ENCODE data around the gene TMEM187.
A peak's percentile ranks its signal among the peaks of the same experiment; 100 is the strongest.

Gene TMEM187

GRCh38 chrX:153956044-153956907 lies 16.3 kb upstream of the TMEM187 start:
- no peak for DNase-seq

GRCh38 chrX:153957224-153957623 lies 15.3 kb upstream of the TMEM187 start:
- no peak for DNase-seq

GRCh38 chrX:153958605-153959004 lies 13.9 kb upstream of the TMEM187 start:
- no peak for DNase-seq

GRCh38 chrX:153959649-153960048 lies 12.9 kb upstream of the TMEM187 start:
- no peak for DNase-seq

- DNase-seq: no peak
Observed at GRCh38 chrX:153960077-153960476, 12.5 kb upstream of the TMEM187 start.

- no peak for DNase-seq
Observed at GRCh38 chrX:153960786-153961185, 11.8 kb upstream of the TMEM187 start.

GRCh38 chrX:153961292-153961691 lies 11.3 kb upstream of the TMEM187 start:
- DNase-seq: no peak

- DNase-seq: no peak
Observed at GRCh38 chrX:153963546-153963945, 9.0 kb upstream of the TMEM187 start.

GRCh38 chrX:153964105-153964504 lies 8.4 kb upstream of the TMEM187 start:
- DNase-seq: no peak

- DNase-seq: no peak
Observed at GRCh38 chrX:153965406-153965805, 7.1 kb upstream of the TMEM187 start.

- DNase-seq: no peak
Observed at GRCh38 chrX:153966283-153966688, 6.3 kb upstream of the TMEM187 start.

- peak; percentile 51 for DNase-seq
Observed at GRCh38 chrX:153966841-153967535, 5.6 kb upstream of the TMEM187 start.

- DNase-seq: no peak
Observed at GRCh38 chrX:153967536-153968224, 4.9 kb upstream of the TMEM187 start.

- no peak for DNase-seq
Observed at GRCh38 chrX:153968255-153968654, 4.3 kb upstream of the TMEM187 start.

- peak; percentile 46 for DNase-seq
Observed at GRCh38 chrX:153968754-153969124, 3.8 kb upstream of the TMEM187 start.

GRCh38 chrX:153969125-153969903 lies 3.2 kb upstream of the TMEM187 start:
- no peak for DNase-seq

- no peak for DNase-seq
Observed at GRCh38 chrX:153969904-153970356, 2.6 kb upstream of the TMEM187 start.

- DNase-seq: no peak
Observed at GRCh38 chrX:153970357-153971123, 2.0 kb upstream of the TMEM187 start.

GRCh38 chrX:153971124-153971449 lies 1.5 kb upstream of the TMEM187 start:
- DNase-seq: peak; percentile 91

- peak; percentile 92 for DNase-seq
Observed at GRCh38 chrX:153971450-153972367, 845 bp upstream of the TMEM187 start, which contains the start of gene HCFC1. TSS of gene HCFC1 (minus strand) at chrX:153971818. CDS start at chrX:153970840, 978 bp downstream.
